ENCODE measurements around the gene MRPL20.

GRCh38 chr1:1411626-1412025 is 4.5 kb upstream of the MRPL20 start:
- TF ChIP-seq CTCF (IDR thresholded peaks at IDR 0.05) (no peak), POLR2A (IDR thresholded peaks at IDR 0.05) (no peak)
